ENCODE data around the gene SHMT2.

DNA sequence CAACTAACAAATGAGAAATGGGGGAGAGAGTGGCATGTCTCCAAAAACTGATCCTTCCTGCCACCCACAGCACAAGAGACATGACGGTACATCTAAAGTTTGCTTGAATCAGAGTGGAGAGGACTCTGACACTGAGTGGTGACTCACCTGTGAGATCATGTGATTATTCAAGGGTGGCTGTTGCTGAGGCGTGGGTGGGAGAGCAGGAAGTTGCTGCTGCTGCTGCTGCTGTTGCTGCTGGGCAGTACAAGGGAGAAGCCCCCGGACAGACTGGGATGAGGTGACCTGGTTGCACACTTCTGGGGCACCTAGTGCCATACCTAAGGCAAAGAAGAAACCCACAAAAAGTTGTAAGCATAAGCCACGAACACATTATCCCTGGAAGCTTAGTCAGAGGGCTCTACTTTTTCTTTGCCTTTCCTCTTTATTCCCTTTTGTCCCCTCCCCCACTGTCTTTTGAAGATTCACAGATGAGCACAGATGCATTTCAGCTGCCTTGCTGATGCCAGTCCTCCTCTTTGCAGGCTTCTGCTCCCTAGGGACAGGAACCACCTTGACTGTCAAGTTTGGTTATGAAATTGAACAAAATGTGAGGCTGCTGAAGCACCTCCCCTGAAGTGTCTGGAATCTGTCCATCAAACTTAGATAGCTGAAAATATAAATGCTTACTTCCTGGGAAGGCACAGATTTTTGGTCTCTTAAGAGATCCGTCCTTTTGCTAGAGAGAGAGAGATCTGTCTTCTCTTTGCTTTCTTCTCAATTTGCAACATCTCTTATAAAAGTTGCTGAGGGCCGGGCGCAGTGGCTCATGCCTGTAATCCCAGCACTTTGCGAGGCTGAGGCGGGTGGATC is 50.9 kb downstream of the SHMT2 start:
- TF ChIP-seq, protein P1, sequence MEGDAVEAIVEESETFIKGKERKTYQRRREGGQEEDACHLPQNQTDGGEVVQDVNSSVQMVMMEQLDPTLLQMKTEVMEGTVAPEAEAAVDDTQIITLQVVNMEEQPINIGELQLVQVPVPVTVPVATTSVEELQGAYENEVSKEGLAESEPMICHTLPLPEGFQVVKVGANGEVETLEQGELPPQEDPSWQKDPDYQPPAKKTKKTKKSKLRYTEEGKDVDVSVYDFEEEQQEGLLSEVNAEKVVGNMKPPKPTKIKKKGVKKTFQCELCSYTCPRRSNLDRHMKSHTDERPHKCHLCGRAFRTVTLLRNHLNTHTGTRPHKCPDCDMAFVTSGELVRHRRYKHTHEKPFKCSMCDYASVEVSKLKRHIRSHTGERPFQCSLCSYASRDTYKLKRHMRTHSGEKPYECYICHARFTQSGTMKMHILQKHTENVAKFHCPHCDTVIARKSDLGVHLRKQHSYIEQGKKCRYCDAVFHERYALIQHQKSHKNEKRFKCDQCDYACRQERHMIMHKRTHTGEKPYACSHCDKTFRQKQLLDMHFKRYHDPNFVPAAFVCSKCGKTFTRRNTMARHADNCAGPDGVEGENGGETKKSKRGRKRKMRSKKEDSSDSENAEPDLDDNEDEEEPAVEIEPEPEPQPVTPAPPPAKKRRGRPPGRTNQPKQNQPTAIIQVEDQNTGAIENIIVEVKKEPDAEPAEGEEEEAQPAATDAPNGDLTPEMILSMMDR (conservative IDR thresholded peaks at IDR 0.05; ENCODE audit: low read depth, low read length), result no peak
- no peak for TF ChIP-seq EZH2 (IDR thresholded peaks at IDR 0.05; ENCODE audit: borderline replicate concordance, low read depth, low read length, poor library complexity, severe bottlenecking)

Data from A673 (cell line).